Measurements from ENCODE around the gene METAP1D.
"Not testable (repeated sequence)": the region's sequence is repeated elsewhere in the genome, so short reads cannot be mapped to it uniquely, and the experiment has no call there.

METAP1D gene

GRCh38 chr2:172106108-172106961 lies 106.6 kb downstream of the METAP1D start:
- DNase-seq = no peak

GRCh38 chr2:172107690-172108586 lies 108.2 kb downstream of the METAP1D start:
- DNase-seq = no peak

DNA sequence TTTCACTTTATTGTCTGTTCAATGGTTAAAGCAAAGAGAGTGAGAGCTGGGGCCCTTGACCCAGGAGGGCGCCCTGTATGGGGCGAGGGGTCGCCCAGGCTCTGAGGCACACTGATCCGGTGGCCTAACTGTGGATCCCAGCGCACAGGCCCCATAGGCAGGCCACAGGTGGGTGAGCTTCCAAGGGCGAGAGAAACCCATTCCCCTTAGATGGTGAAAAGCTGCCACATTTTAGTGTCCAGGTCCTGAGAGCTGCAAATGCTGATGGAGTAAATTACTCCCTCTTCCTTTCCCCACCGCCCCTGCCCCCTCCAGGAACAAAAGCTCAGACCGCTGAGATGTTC lies 108.8 kb downstream of the METAP1D start:
- no peak for DNase-seq

GRCh38 chr2:172109256-172109987 lies 109.7 kb downstream of the METAP1D start:
- no peak for DNase-seq

DNA sequence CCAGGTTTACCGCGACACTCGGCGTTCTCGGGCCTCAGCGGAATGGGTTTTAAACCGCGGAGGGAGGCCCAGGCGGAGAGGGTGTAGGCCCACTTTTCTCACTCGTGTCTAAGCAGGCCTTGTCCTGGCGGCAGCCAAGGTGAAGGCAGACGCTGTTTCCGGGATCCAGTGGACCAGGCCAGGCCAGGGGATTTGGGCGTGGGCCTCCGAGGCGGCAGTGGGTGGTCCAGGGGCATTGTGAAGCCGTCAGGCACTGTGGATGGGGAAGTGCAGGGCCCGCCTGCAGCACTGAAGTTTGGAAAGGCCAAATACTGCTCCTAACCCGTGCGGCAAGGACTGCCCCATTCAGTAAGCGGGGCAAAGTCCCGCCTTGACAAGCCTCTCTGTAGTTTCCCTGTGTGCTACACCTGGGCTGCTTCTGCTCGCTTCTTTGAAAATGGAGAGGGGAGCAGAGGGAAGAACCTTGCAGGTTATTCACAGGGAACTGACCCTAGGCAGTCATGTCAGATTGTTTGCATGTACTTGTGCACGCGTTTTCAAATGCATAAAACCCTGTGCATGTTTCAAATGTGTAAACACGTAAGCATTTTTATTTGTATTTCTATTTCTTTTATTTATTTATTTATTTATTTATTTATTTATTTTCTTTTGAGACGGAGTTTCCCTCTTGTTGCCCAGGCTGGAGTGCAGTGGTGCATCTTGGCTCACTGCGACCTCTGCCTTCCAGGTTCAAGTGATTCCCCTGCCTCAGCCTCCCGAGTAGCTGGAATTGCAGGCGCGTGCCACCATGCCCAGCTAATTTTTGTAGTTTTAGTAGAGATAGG lies 110.4 kb downstream of the METAP1D start:
- no peak for DNase-seq

DNA sequence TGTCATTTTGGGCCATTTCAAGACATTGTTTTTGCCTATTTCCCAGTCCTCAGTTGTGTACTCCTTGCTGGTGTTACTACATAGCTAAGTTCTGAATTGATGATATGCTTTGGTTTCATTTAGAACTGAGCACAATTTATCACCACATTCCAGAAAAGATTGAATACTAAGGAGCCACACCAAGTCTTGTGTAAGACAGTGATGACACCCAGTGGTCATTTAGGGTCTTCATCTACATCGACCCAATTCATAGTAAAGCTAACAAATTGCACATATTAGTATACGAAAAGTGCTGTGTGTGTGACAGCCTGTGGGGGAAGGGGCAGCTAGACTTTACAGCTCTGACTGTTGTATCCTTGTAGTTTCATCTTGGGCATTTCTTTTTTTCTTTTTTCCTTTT lies 113.9 kb downstream of the METAP1D start:
- DNase-seq = no peak

- not testable (repeated sequence) for DNase-seq
These were observed 114.4 kb downstream of the METAP1D start for GRCh38 chr2:172114176-172114575.

GRCh38 chr2:172114579-172114978 lies 114.8 kb downstream of the METAP1D start:
- DNase-seq = no peak

DNA sequence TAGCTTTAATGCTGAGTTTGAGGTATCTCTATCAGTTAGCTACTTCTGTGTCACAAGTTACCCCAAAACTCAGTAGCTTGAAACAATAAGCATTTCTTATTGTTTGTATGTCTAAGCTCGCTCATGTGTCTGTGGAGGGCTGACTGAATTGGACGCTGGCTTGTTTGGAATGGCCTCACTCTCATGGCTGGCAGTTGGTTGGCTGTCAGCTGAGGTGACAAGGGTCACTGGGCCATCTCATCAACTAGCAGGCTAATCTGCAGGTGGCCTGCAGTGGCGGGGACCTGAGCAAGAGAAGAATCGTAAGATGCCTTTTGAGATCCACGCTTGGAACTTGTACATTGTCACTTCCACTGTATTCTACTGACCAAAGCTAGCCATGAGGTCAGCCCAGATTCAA lies 116.4 kb downstream of the METAP1D start:
- no peak for DNase-seq

GRCh38 chr2:172119089-172119488 lies 119.3 kb downstream of the METAP1D start:
- no peak for DNase-seq

- no peak for DNase-seq
These were observed 120.4 kb downstream of the METAP1D start for GRCh38 chr2:172120118-172120517.

DNA sequence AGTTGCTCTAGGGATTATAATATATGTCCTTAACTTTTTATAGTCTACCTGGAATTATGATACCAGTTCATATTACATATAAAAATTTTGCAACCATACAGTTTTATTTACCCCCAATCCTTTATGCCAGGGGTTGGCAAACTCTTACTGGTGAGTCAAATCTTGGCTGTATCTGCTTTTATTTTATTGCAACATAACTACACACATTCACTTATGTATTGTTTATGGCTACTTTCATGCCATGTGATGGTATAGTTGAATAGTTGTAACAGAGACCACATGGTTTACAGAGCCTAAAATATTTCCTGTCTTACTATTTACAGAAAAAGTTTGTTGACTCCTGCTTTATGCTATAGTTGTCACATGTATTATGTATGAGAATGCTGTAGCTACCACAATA lies 128.7 kb downstream of the METAP1D start:
- DNase-seq = no peak

DNA sequence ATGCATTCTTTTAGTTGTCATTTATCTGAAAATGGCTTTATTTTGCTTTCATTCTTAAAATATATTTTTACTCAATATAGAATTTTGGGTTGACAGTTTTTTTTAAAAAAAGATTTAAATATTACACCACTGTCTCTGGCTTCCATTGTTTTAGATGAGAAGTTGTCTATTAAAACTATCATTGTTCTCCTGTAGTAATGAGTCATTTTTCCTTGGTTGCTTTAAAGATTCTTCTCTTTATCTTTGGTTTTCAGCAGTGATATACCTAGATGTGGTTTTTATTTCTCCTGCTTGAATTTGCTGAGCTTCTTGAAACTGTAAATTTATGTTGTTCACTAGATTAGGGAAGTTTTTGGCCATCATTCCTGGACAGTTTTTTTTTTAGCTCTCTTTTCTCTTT lies 129.7 kb downstream of the METAP1D start:
- DNase-seq = no peak
